Hippocampal formation (tissue), 2 donors: ENCODE measurements around the gene PTPRD.

ENCODE experiments used
- DNase-seq, 2 donors: peaks; one replicate each; lab custom pipeline; 2025; lab: John Stamatoyannopoulos, UW

The PTPRD gene

DNA sequence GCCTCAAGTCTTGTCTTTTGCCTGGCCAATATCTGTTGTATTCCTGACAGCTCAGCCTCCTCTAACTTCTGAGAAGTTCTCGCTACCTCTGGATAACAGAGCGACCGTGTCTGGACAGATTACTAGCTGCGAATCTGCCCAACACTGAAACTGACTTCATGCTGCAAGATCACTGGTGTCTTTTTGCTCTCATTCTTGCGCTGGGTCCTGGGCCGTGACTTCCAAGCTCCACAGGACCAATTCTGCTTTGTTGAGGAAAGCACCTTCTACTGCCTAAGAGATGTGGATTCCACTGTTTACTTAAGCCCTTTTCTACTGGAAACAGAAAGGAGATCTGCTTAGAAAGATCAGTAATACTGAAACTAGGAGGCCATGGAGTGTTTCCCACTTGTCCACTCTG lies 1834.4 kb downstream of the PTPRD start:
- no peak for DNase-seq

DNA sequence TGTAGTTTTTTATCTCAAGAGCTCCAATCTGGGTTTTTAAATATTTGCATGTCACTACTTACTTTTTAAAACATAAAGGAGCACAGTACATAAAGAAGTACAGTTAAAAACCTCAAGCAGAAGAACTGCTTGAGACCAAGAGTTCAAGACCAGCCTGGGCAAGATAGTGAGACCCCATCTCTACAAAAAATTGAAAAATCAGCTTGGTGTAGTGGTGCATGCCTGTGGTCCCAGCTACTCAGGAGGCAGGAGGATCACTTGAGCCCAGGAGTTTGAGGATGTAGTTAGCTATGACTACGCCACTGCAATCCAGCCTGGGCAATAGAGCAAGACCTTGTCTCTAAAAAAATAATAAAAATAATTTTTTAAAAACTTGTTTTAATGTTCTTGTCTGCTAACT lies 1840.5 kb downstream of the PTPRD start:
- DNase-seq = no peak

DNA sequence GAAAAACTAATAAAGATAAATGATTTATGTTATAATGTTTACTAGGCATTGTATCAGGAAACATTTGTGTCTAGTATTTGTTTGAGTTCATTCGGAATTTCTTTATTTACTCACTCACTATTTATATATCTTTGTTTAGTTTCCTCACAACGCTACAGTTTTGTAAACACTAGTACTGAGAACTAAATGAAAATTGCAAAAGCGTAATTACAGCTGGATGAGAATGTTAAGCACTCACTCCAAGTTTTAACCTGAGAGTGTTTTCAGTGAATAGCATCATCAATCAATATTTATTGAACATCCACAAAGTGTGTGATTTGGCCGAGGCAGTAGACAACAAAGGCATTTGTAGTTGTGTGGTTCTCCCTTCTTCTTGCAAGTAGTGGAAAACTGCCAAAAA lies 1843.6 kb downstream of the PTPRD start:
- no peak for DNase-seq

DNA sequence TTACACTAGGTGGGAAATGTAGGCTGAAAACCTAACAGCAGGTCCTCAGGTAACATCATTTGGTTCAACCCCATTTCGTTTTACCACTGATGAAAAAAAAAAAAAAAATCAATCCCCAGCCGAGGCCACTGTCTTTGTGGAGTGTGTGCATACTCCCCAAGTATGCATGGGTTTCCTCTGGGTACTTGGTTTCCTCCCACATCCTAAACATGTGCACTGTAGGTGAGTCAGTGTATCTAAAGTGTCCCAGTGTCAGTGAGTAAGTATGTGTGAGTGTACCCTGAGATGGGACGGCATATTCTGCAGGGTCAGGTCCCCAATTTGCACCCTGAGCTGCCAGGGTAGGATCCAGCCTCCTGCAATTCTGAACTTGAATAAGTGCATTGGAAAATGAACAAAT lies 1846.7 kb downstream of the PTPRD start:
- no peak for DNase-seq

DNA sequence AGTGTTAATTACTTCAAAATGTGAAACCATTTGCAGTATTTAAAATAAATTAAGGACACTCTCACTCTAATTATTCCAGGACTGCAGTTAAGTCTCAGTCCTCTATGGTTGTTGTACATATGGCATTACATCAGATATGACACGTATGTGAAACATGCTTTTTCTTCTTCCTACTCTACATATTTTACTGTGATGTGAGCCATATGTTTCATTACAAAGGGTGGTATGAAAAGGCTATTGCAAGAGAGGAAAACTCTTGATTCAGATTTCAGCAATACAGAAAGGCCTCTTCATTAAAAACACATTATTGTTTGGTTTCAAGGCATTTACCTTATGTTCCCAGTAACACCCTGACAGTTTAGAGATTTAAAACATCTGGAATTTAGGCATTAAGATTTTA lies 1848.8 kb downstream of the PTPRD start:
- peak in 1 of 2 donors; percentile 17 for DNase-seq

DNA sequence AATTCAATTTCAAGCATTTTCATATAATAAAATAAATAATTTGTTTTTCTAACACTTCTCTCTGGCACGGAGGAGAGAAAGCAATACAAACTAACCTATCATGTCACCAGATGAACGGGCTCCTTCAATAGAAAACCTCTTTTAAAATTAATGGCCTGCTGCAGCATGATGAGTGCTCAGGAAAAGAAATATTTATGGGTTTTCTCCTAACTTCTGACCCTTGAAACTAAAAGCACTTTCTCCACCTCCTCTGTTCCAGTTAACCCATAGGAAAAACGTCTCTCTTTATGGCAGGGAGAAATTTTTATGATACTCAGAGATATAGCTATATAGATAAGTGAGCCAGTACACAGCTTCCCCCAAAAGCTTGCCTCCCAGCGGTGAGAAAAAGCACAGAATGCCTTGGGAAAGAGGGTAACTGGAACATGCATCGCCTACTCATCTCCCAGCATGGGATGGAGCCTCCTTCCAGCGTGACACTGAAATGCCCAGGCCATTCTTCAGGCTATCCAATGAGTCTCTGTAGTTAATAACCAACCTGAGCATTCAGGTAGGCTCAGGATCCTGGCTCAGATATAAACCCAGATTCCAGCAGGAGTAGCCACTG lies 1850.2 kb downstream of the PTPRD start:
- no peak for DNase-seq

DNA sequence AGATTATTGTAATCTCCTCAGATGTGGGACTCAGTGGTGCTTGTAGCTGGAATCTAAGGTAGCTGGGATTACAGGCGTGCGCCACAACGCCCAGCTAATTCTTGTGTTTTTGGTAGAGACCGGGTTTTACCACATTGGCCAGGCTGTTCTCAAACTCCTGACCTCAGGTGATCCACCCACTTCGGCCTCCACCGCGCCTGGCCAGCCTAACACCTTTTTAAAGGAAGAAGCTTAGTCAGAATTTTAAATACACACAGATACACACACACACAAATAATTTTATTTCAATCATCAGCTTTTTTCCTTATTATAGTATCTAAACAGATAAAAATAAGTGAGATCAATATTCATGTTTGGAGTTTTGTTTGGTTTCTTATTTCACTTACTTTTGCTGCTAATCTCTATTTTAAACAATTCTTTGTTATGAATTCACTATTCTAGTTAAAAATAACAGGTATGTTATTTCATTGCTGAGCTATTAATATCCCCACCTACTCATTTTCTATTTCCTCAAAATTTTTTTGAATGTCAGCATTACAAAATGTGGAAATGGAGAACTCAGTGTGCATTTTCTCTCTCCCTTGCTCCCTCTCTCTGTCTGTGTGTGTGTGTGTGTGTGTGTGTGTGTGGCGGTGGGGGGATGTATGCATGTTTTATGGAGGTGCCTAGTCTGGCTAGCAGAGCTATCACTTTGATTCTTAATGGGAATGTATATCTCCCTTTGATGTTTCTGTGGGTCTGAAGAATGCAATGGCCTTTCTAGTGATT lies 1852.6 kb downstream of the PTPRD start:
- DNase-seq = no peak

DNA sequence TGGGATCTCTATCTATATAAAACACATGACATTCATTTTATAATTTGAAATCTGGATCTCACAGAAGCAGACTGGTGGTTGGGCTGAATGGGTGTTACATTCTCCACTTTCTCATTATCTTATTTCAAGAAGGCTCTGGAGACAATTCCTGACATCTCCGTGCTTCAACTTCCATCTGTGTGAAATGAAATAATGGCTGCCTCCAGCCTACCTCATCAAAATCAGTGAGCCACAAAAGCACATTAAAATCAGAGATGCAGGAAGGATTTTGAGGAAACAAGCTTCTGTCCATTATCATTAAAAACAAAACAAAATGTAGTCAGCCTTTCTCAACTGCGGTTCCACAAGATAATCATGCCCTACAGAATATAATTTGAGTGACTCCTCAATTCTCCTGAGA lies 1854.9 kb downstream of the PTPRD start:
- no peak for DNase-seq

DNA sequence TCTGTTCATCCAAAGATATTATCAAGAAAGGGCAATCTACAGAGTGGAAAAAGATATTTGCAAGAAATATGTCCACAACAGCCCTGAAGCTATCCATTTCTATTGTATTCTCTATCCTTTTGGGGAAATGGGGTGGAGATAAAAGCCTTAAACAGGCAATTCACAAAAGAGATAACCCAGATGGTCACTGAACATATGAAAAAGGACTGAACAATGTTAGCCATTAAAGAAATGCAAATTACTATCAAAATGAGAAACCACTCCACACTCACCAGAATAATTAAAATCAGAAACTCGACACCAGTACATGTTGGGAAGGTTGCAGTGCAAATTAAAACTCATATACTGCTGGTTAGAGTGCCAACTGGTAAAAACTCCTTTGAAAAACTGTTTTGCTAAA lies 1858.1 kb downstream of the PTPRD start:
- no peak for DNase-seq

DNA sequence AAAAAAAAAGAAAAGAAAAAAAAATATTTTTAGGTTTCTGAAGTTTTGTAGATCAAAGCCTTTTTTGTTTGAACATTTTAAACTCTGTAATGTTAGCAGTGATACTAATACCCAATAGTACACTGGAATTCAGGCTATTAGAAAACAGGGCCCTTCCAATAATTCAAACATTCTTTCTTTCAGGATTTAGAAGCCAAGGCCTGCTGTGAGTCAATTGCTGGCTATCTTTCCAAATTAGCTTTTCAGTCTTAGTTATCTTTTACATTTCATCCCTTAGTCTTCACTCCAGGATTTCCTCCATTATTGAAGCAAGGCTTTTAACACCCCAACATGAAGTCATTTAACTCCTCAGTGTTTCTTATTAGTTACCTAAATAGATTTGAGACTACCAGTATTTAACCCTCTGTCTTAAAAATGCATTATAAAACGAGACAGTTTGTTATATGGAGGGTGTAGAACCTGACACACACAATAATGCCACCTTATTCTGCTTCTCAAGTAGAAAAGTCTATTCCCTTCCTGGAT lies 1861.3 kb downstream of the PTPRD start:
- DNase-seq = no peak

DNA sequence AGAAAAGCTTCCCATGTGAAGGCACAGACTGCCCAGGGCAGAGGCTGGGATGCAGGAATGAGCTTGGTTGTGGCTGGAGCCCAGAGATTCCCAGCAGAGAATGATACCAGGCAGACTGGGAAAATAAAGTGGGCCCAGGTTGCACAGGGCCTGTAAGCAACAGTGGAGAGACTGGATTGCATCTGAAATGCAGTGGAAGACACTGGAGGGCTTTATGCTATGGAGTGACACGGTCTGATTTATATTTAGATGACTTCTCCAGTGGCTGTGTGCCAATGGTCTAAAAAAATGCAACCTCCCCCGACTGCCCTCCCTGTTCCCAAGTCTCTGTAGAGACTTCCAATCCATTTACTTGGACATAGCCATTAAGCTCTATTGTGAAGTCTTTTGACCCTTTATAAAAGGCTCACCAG lies 1862.2 kb downstream of the PTPRD start:
- no peak for DNase-seq

DNA sequence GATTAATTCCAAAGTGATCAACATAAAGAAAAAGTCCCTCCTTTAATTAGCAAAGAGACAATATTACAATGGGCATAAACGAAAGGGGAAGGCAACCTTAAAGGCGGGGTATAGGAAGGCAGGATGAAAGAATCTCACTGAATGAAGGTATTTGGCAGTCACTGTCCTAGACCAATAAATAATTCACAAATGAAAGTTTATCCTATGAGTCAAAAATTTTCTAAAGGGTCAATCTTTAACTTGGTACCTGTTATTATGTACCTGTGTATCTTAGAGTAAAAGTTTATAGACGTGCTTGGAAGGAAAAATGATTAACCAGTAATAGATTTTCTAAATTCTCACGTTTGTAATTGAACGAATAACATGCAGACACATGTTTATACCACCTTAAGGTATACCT lies 1867.5 kb downstream of the PTPRD start:
- no peak for DNase-seq

DNA sequence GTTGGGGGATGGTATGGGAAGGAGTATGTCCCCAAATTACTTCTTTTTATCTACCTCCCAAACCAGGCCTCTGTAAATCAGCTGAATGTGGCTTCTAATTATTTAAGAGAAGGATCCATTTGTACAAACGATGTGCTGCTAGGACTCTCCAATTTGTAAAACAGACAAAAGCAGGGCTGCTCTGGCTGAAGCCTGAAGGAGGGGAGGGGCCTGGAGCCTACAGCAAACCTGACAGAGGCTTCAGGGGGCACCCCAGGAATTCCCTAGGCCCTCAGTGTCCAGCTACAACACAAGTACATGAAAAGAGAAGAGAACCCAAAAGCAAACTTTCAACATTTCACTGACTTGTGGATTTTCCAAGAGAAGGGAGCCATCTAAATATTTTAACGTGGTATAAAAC lies 1873.9 kb downstream of the PTPRD start:
- no peak for DNase-seq

DNA sequence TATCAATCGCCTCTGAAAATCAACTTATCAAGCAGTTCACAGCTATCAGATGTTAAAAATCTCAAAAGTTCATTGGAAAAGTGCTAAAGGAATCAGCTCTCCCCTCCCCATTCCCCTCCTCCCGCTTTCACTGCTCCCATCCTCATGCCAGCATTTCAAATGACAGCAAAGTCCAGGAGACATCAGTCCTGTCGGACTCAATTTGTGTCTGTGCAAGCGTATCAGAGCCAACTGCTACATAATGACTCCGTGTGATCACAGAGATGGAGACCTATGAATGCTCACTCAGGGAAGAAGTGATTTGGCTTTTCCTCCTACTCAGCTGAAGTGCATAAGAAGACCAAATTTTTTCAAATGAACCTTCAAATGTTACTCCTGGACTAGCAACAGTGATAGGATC lies 1876.0 kb downstream of the PTPRD start:
- no peak for DNase-seq

DNA sequence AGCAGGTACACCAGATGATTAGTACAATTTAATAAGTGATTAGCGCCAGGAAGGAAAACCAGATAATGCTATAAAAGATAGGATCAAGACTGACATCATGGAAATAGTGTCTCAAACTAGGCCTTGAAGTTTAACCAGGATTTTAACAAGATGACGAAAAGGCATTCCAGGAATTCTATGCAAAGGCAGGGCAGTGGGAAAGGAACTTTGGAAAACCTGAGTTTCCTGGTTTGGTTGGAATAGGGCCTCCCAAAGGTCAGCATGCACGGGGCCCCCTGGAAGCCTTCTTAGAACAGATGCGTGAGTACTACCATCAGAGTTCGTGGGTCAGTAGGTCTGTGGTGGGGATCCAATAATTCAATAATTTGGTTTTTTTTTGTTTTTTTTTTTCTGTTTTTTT lies 1878.0 kb downstream of the PTPRD start:
- DNase-seq = no peak

DNA sequence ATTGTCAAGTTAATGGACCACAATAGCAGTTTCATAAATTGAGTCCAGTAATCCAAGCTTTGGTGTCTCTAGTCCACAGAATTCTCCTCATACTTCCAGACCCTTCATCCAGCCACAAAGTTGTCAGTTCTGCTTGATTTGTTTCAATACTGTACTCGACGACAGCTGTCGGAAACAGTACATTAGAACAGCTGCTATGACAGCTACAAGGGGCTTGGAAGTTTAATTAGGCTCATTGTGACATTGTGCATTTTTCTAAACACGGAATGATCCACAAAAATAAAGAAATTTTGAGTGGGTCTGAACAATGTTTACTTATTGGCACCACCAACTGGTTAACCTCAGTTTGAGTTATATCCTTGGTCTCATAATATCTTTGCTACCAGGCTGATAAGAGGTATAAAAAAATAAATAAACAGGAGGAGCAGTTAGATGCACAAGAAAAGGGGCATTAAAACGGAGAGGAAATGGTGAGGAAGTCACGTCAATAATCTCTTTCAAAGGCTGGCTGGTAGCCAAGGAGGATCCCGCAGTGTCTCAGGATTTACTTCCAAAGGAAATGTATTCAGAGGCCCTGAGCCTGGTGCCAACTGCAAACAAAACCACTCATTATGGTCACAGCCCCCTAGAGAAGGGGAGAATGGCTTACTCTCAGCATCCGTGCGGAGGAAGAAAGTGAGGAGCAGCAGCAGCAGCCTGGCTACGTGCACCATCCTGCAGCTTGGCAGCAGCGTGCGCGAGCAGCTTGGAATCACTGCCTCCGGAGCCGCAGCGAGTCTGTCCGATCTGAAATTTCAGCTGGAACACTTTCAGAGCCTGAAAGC lies 1879.5 kb downstream of the PTPRD start:
- DNase-seq = peak; percentile 41 to 63

DNA sequence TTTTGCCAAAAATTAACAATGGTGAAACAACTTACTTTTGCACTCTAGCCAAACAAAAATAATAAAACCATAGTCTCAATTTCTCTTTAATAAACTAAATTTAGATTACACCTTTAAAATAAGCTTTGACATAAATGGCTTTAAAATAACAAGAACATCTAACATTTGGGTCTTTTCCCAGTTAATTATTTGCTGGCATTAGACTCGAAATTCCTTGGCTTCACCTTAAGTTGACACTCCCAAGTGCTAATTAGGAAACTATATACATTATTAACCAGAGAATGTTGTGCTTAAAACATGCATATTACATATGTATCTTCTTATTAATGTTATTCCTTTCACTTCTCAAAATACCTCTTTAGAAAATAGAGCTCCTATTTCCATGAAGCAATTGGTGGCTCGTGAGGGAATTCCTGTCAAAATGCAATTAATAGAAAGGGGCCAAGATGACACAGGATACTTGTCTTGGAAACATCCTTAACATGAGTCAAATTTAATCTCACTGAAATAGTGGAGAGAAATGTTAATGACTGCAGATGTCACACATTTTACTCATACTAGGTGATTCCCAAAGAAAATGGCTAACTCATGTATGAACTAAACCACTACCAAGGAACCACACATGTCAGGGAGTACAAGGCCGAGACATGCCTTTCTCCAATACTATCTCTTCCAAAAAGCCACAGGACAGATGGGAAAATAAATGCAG lies 1880.3 kb downstream of the PTPRD start:
- no peak for DNase-seq

DNA sequence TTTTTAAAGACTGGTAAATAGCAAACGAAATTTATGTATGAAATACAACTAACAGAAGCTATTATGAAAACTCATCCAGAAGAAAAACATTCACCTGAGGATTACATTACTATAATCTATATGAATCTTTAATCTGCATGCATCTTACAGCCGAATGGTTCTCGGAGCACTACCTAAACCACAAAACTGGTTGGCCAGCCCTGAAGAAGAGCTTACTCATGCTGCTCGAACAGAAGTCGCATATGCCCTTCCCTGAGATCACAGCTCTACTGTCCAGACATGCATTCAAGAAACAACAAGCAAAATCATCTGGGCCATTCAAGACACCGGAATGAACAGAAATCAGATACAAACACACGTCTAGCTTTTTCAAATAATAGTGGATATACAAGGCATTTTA lies 1882.2 kb downstream of the PTPRD start:
- no peak for DNase-seq

DNA sequence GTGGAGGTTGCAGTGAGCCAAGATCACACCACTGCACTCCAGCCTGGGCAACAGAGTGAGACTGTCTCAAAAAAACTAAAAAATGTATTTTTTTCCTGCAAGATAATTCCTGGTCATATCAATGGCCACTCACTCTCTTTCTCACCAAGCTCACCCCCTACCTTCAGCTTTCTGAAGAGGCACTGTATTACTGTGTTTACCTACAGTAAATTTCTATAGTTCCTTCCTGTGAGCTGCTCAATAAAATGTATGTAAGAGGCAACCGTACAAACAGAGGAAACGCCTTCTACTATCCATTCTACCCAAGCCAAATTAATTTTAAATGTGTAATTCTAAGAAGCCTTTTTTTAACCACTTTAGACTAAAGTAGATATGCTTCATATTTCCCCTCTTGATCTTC lies 1883.9 kb downstream of the PTPRD start:
- no peak for DNase-seq

DNA sequence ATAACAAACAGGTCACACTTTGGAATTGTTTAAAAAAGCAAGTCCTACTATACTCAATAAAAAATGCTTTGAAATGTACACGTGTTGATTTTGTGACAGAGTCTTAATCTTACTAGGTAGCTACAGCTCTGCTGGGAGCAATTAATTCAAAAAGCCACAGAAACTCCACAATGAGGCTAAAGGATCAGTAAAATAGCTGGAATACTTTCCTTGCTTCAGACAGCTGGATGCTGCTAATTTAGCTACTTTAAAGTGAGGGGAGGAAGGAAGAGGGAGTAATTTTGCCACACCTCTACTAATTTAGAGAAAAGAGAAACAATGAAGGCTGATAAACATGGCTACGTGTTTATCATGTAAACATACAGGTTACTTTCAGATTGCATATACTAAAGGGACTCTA lies 1885.6 kb downstream of the PTPRD start:
- no peak for DNase-seq

DNA sequence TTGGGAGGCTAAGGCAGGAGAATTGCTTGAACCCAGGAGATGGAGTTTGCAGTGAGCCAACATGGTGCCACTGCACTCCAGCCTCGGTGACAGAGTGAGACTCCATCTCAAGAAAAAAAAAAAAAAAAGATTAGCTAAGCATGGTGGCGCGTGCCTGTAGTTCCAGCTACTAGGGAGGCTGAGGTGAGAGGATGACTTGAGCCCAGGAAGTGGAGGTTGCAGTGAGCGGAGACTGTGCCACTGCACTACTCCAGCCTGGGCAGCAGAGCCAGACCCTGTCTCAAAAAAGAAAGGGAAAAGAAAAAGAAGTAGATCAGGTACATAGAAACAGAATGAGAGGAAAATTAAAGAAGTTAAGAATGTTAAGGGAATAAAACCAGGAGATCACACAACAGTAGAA lies 1886.1 kb downstream of the PTPRD start:
- no peak for DNase-seq

DNA sequence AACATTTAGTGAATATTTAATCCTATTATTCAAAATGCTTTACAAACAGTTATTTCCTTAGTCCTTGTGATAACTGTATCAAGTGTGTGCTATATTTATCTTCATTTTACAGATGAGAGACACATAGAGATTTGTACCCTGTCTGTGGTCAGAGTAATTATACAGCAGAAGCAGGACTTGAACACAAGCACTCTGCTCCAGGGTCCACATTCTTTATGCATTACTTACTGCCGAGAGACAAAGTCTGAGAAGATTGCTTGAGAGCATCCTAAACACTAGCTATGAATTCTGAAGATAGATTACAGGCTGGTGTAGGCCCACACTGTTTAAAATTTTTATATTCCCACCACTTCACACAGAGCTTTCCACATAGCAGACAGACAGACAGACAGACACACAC lies 1887.2 kb downstream of the PTPRD start:
- no peak for DNase-seq
